ENCODE data around the gene ZC2HC1B.
"Not testable (repeated sequence)": the region's sequence is repeated elsewhere in the genome, so short reads cannot be mapped to it uniquely, and the experiment has no call there.

Gene ZC2HC1B, protein sequence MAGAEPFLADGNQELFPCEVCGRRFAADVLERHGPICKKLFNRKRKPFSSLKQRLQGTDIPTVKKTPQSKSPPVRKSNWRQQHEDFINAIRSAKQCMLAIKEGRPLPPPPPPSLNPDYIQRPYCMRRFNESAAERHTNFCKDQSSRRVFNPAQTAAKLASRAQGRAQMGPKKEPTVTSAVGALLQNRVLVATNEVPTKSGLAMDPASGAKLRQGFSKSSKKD

GRCh38 chr6:143864234-143864633 lies at the start of gene ZC2HC1B:
ZC2HC1B (plus strand) TSS chr6:143864474; CDS start chr6:143864540, 66 bp downstream.
- no peak for DNase-seq

DNA sequence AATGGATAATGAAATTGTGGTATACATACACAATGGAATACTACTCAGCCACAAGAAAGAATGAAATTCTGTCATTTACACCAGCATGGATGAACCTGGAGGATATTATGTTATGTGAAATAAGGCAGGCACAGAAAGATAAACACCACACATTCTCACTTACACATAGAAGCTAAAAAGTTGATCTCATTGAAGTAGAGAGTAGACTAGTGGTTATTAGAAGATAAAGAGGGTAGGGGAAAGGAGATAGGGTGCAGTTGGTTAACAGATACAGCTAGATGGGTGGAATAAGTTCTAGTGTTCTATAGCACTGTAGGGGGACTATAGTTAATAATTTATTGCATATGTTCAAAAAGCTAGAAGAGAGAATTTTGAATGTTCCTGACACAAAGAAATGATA lies 46.7 kb upstream of the ZC2HC1B start:
- DNase-seq: no peak

GRCh38 chr6:143821359-143821758 lies 42.9 kb upstream of the ZC2HC1B start:
- no peak for DNase-seq

GRCh38 chr6:143822584-143823024 lies 41.7 kb upstream of the ZC2HC1B start:
- DNase-seq: no peak

- DNase-seq: no peak
These were observed 40.7 kb upstream of the ZC2HC1B start for GRCh38 chr6:143823548-143823947.

DNA sequence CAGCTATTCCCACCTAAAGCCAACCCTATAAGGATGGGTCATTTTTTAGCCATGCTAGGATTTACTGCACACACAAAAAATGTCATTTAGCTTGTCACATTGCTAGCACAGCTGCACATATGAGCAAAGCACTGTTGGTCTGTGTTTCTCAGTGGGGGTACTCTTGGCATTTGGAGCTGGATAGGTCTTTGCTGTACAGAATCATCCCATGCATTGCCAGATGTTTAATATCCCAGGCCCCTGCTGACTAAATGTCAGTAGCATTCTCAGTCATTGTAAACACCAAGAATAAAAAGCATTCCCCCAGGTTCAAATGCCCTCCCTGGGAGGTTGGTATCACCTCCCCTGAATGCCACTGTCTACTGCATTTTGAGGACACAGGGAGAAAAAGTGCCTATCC lies 35.7 kb upstream of the ZC2HC1B start:
- no peak for DNase-seq

DNA sequence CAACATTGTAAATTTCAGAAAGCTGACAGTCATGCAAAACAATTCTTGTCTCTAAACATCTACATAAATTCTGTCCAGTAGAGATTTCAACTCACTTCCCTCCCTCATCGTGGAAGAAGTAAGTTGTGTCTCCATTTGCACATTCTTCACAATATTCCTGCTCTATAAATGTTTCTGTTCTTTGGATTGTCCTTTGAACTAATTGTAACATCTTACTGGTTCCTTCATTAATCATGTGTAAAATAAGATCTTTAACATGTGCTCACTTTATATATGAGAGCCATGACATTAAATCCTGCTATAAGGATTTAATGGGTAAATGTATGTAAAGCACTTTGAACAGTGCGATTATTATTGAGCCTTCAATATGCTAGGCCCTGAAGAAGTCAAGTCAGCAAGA lies 28.1 kb upstream of the ZC2HC1B start:
- DNase-seq: no peak

DNA sequence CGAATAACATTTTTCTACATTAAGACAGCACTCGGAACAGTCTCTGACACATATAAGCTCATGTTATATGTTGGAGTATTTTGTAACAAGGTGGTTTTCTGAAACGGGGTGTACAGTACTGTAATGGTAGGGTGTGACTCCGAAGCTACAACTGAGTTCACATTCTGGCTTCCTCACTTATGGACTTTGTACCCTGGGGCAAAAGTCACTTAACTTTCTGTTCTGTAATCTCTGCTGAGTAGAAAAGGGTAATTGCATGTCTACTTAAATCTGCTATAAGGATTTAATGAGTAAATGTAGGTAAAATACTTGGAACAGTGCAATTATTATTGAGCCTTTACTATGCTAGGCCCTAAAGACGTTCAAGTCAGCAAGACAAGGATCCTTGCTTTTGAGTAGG lies 25.9 kb upstream of the ZC2HC1B start:
- no peak for DNase-seq

GRCh38 chr6:143839196-143839595 lies 25.1 kb upstream of the ZC2HC1B start:
- DNase-seq: no peak

- DNase-seq: no peak
These were observed 23.5 kb upstream of the ZC2HC1B start for GRCh38 chr6:143840595-143841265.

GRCh38 chr6:143842461-143842901 lies 21.8 kb upstream of the ZC2HC1B start:
- no peak for DNase-seq

GRCh38 chr6:143842902-143843676 lies 21.2 kb upstream of the ZC2HC1B start, which contains the start of gene LTV1:
LTV1 (plus strand) TSS chr6:143843338; CDS start chr6:143843478, 140 bp downstream.
- peak; percentile 92 for DNase-seq

GRCh38 chr6:143843677-143843999 lies 20.6 kb upstream of the ZC2HC1B start:
- DNase-seq: no peak

GRCh38 chr6:143844006-143844405 lies 20.3 kb upstream of the ZC2HC1B start:
- no peak for DNase-seq

- no peak for DNase-seq
These were observed 19.2 kb upstream of the ZC2HC1B start for GRCh38 chr6:143845033-143845432.

DNA sequence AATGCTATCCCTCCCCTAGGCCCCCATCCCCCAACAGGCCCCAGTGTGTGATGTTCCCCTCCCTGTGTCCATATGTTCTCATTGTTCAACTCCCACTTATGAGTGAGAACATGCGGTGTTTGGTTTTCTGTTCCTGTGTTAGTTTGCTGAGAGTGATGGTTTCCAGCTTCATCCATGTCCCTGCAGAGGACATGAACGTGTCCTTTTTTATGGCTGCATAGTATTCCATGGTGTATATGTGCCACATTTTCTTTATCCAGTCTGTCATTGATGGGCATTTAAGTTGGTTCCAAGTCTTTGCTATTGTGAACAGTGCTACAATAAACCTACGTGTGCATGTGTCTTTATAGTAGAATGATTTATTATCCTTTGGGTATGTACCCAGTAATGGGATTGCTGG lies 12.6 kb upstream of the ZC2HC1B start:
- not testable (repeated sequence) for DNase-seq

GRCh38 chr6:143855057-143855456 lies 9.2 kb upstream of the ZC2HC1B start:
- not testable (repeated sequence) for DNase-seq

DNA sequence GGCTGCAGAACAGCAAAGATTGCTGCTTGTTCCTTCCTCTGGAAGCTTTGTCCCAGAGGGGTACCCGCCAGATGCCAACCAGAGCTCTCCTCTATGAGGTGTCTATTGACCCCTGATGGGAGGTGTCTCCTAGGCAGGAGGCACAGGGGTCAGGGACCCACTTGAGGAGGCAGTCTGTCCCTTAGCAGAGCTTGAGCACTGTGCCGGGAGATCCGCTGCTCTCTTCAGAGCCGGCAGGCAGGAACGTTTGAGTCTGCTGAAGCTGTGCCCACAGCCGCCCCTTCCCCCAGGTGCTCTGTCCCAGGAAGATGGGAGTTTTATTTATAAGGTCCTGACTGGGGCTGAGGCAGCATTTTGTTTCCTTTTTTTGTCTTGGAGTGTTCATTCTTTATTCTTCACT lies 7.5 kb upstream of the ZC2HC1B start:
- DNase-seq: not testable (repeated sequence)

DNA sequence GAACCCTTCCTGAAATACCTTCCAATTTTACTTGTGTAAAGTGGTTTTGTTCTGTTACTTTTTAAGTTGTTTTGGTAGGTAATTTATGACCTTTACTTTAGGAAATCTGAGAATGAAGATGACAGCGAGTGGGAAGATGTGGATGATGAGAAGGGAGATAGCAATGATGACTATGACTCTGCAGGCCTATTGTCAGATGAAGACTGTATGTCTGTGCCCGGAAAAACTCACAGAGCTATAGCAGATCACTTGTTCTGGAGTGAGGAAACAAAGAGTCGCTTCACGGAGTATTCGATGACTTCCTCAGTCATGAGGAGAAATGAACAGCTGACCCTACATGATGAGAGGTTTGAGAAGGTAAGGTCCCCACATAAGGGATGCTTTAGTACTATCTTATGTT lies 6.6 kb upstream of the ZC2HC1B start:
- DNase-seq: no peak

DNA sequence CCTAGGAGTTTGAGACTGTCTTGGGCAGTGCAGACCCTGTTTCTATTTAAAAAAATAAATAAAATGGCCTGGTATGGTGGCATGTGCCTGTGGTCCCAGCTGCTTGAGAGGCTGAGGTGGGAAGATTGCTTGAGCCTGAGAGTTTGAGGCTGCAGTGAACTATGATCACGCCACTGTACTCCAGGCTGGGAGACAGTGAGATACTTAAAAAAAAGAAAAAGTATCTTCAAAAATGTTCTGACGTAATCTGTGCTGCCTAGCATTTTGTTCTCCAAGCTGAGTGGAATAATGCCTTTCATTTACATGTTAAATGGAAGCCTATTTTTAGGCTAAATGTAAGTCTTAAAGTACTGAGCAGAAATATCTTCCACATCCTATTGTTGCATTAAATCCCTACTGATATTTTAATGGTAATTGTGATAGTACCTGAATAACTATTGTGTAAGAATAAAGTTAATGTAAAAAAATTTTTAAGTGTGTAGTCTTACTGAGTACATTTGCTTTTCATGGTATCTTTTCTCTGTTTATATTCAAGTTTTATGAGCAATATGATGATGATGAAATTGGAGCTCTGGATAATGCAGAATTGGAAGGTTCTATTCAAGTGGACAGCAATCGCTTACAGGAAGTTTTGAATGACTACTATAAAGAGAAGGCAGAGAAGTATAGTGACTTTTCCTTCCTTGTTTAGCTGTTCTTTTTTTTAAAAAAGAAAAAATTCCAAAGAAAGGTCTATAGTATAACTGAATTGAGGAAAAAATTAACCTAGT lies 4.2 kb upstream of the ZC2HC1B start:
- no peak for DNase-seq

DNA sequence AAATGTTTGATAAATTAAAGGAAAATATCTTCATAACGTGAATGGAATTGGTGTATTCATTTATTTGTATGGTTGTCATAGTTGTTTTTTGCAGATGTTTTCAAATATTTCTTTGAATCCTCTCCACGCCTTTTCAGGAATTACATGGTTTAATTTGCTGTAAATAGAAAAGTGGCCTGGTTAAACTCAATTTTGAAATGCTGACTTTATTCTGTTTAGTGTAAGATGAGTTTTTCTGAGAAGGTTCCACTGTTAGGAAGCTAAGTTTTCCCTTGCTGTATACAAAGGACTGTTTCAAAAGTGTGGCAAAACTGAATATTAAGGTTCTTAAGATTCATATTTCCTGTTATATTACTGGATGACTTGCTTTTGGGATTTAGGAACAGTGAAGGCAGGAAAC lies 503 bp upstream of the ZC2HC1B start:
- no peak for DNase-seq

GRCh38 chr6:143867236-143867635 lies 3.0 kb downstream of the ZC2HC1B start:
- DNase-seq: no peak

DNA sequence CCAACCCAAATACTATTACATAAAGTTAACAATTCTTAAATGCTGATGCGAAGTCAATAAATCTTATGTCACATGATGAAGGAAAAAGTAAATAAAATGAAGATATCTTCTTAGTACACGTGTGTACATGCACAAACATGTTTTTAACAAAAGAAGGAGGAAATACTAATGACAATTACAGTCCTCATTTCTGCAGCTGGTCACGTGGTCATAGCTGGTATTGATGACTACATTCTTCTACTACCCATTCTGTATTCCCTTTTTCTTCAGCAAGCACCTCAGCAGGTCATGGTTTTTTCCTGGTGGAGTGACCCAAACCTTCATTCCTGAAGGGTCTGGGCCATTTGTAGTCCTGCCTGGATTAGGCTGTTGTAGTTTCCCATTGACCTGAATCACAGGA lies 4.5 kb downstream of the ZC2HC1B start:
- DNase-seq: not testable (repeated sequence)

Measured in T1000 (cell line).